Adipocyte (in vitro differentiated cells): Measurements from ENCODE around the gene OCEL1.

ENCODE experiments used
- DNase-seq: peaks from one replicate; pipeline ENCODE4 v3.0.0-alpha.2; 2015; ENCODE audit warnings: low read depth
- H3K27me3 ChIP-seq: replicated peaks from 2 replicates; pipeline ENCODE4 v1.7.0; 2013; ENCODE audit warnings: mild to moderate bottlenecking, low read length, moderate library complexity; ENCODE audit not compliant: control insufficient read depth, insufficient read depth
- H3K36me3 ChIP-seq: 2 replicates; pipeline ENCODE4 v1.7.0; 2013; ENCODE audit warnings: low read length, mild to moderate bottlenecking, moderate library complexity; ENCODE audit not compliant: control insufficient read depth, insufficient read depth, severe bottlenecking
- H3K4me1 ChIP-seq: 2 replicates; pipeline ENCODE4 v1.7.0; 2013; ENCODE audit warnings: mild to moderate bottlenecking, low read length, moderate library complexity; ENCODE audit not compliant: control insufficient read depth, insufficient read depth
- H3K4me3 ChIP-seq: 2 replicates; pipeline ENCODE4 v1.7.0; 2013; ENCODE audit warnings: mild to moderate bottlenecking, low read length, moderate library complexity
- H3K9ac ChIP-seq: 2 replicates; pipeline ENCODE4 v1.7.0; 2013; ENCODE audit warnings: mild to moderate bottlenecking, low read length, moderate library complexity
- H3K9me3 ChIP-seq: 2 replicates; pipeline ENCODE4 v1.7.0; 2013; ENCODE audit warnings: mild to moderate bottlenecking, low read length, moderate library complexity; ENCODE audit not compliant: control insufficient read depth

Gene OCEL1

DNA sequence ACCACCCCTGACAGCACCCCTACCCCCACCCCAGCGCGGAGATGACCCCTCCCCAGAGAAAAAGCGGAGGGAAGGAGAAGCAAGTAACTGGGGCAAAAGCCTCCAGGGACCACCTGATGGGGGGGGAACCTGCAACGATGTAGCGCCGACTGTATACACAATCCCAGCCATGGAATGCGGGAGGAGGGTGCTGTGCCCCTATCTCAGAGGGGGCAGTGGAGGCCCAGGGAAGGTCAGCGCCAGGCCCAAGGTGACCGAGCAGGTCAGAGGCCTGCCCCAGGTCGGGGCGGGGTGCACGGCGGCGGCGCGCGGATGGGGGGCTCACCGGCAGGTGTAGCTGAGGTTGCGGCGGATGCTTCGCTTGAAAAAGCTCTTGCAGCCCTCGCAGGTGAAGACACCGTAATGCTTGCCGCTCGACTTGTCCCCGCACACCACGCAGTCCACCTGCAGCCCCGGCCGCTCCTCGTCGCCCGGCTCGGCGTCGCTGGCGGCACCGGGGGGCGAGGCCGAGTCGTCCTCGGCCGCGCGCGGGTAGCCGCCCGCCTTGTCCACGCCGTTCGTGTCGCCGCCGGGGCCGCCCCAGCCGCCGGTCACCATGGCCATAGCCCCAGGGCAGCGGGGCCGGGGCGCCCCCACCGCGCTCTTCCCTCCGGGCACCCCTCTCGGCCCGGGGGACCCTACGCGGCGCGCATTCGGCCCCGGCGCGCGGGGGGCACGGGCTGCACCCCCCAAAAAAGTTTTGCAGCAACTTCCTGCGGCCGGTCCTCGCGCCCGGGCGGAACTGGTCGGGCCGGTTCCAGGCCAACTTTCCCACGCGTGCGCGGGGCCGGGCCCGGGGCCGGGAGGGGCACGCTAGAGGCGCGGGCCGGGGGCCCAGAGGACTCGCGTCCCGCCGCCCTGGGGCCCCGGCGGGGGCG, 18.9 kb downstream of the OCEL1 start:
- Histone ChIP-seq H3K4me3 (peak overlapping the region; percentile 96), H3K4me1 (peaks cover 54% of the 10 kb centered on the region), H3K9me3 (no peaks in the 10 kb centered on the region), H3K27me3 (no peaks in the 10 kb centered on the region), H3K36me3 (peaks cover 9% of the 10 kb centered on the region), H3K9ac (peak overlapping the region; percentile 96)
- peak; percentile 36 for DNase-seq

DNA sequence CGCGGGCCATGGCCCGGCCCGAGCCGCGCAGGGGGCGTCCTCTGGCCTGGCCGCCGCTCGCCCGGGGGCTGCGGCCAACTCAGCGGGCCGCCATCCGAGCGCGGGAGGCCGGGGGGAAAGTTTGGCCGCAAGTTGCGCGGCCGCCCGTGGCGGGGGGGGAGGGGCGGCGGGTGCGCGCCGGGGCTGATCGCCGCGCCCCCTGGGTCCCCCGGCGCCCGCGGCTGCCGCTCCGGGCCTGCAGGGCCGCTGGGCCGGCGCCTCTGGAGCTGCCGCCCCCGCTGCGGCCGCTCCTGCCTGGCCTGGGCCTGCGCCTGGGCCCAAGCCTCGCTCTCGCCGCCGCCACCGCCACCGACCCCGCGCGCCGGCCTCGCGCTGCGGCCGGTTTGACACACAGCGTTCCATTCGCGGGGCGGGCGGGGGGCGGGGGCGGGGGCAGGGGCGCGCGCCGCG, 19.5 kb downstream of the OCEL1 start, which contains the start of gene NR2F6:
NR2F6 (minus strand) TSS at position 385 of the 450 bp plus-strand sequence. CDS start 699 bp downstream, outside the sequence.
- H3K4me1 ChIP-seq: peaks cover 47% of the 10 kb centered on the region
- H3K9me3 ChIP-seq: no peaks in the 10 kb centered on the region
- peak within 1 kb of the TSS; percentile 96 for H3K9ac ChIP-seq
- peak within 1 kb of the TSS; percentile 96 for H3K4me3 ChIP-seq
- H3K36me3 ChIP-seq: peaks cover 3% of the 10 kb centered on the region
- no peaks in the 10 kb centered on the region for H3K27me3 ChIP-seq
- DNase-seq: no peak

DNA sequence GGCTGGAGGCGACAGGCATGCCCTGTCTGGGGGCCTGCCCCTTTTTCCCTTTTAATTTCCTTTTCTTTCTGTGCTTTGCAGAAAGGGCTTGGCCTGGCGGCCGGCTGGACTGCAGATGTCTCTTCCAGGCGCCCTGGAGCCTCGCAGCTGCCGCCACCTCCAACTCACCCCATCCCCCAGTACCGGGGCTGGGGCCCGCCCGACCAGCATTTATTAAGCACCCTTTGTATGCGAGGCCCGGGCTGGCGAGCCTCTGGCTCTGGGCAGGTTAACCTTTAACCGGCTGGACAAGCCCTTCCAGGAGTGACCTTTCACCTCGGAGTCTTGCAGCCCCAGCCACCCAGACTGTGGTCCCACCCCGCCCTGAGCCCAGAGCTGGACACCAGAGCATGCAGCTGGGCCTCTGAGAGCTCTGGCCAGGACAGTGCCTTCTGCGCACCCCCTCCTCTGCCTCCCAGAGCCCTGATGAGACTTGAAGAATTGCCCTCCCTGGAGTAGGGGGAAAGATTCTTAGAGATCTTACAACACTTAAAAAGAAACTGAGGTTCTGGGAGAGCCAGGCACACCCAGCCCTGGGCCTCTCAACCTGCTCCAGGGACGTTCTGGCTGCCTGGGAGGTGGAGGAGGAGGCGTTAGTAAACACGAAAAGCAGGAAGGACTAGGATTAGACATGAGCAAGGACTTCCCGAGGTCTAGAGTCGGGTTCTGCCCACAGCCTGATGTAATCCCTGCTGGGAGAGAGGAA, 20.8 kb downstream of the OCEL1 start:
- Histone ChIP-seq H3K9me3 (no peaks in the 10 kb centered on the region), H3K4me3 (peak overlapping the region; percentile 73), H3K27me3 (no peaks in the 10 kb centered on the region), H3K4me1 (peaks cover 40% of the 10 kb centered on the region), H3K36me3 (no peaks in the 10 kb centered on the region), H3K9ac (peak overlapping the region; percentile 85)
- peak; percentile 48 for DNase-seq

DNA sequence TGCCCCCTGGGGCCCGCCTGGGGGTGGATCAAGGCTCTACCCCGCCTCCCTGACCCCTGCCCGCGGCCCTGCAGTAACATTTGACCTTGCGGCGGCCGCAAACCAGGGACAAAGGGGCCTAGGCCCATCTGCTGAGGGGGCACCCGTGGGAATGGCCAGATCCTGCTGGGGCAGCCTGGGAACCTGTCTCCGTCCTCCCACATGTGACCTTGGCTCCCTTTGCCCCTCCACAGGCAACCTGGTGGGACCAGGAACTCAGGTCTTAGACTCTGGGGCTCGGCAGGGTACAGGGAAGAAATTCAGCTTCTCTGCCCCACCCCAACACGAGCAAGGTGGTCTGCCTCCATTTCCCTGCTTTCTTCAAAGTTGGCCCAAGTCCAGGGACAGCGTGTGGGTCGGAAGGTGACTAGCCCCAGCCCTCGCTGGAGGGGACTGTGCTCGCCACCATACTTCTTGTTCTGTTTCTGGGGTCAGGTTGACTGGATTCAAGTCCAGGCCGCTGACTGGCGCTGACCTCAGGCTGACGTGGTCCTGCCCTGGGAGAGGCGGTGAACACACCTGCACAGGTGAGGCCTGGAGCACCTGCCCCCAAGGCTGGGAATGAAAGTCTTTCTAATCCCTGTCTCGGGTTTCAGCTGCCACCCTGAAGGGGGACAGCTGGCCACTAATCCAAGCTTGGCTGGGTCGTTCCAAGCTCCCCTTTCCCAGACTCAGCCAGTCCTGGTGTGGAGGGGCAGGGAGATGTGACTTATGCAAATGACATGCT, 22.2 kb downstream of the OCEL1 start:
- no peaks in the 10 kb centered on the region for H3K27me3 ChIP-seq
- no peaks in the 10 kb centered on the region for H3K36me3 ChIP-seq
- H3K4me1 ChIP-seq: peaks cover 29% of the 10 kb centered on the region
- no peak for DNase-seq
- no peak overlapping the region for H3K4me3 ChIP-seq
- H3K9me3 ChIP-seq: no peaks in the 10 kb centered on the region
- H3K9ac ChIP-seq: no peak overlapping the region

DNA sequence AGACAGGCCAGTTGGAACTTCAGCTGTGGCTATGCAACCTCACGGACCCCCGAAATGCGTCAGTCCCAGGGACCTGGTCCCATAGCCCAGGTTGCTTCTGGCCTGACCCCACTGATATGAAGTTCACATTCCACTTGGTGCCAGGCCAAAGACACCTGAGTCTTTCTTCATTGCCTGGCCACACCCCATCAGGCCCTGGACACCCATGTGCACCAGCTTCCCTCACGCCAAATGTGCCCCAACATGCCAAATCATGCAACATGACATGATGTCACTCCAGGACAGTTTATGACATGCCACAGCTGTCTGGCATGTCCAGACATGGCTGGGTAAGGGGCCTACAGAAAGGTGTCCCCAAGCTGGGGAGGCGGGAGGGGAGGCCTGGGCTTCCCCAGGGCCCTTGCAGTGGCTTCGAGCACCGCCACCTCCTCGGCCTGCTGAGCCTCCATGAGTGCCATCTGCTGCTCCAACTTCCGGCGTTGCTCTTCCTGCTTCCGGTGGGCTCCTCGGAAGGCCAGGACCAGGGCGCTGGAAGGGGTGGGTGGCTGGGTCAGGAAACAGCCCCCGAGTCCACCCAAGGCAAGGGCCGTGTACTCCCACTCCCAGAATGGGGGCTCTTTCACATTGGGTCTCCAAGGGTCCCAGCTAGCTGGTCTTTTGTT, 24.0 kb downstream of the OCEL1 start:
- Histone ChIP-seq H3K9me3 (no peaks in the 10 kb centered on the region), H3K9ac (no peak overlapping the region)

DNA sequence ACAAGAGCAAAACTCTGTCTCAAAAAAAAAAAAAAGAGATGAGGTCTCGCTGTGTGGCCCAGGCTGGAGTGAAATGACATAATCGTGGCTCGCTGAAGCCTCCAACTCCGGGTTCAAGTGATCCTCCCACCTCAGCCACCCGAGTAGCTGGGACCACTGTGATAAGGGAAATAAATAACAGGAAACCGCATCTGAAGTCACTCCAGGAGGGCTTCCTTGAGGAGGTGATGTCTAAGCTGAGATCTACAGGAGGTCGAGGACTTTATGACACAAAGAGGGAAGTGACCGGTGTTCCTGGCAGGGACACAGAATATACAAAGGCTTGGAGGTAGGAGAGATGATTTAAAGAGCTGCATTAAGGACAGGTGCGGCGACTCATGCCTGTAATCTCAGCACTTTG, 28.6 kb downstream of the OCEL1 start:
- peaks cover 6% of the 10 kb centered on the region for H3K27me3 ChIP-seq
- peaks cover 11% of the 10 kb centered on the region for H3K9me3 ChIP-seq
- H3K9ac ChIP-seq: no peak overlapping the region
- DNase-seq: no peak
- H3K4me3 ChIP-seq: no peak overlapping the region
- no peaks in the 10 kb centered on the region for H3K36me3 ChIP-seq
- peaks cover 2% of the 10 kb centered on the region for H3K4me1 ChIP-seq

More for the DNA sequence above, 24.0 kb downstream of the OCEL1 start:
- Histone ChIP-seq H3K4me3 (no peak overlapping the region), H3K27me3 (no peaks in the 10 kb centered on the region), H3K36me3 (no peaks in the 10 kb centered on the region), H3K4me1 (peaks cover 26% of the 10 kb centered on the region)
- no peak for DNase-seq

DNA sequence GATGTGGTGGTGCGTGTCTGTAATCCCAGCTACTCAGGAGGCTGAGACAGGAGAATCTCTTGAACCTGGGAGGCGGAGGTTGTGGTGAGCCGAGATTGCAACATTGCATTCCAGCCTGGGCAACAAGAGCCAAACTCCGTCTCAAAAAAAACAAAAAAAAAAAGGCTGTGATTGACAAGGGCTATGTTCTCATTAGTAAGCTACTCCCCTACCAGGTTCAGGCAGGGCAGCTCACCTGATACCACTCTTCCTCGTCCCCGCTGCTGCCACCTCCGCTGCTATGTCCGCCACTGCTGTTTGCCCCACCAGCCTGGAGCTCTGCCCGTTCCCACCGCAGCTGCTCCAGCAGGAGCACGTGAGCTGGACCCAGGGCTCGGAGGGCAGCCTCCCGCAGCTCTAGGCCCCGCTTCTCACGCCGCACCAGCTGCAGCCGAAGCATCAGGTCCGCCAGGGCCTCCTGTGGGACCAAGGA, 29.2 kb downstream of the OCEL1 start:
- DNase-seq: no peak
- H3K27me3 ChIP-seq: peaks cover 6% of the 10 kb centered on the region
- peaks cover 2% of the 10 kb centered on the region for H3K4me1 ChIP-seq
- H3K4me3 ChIP-seq: no peak overlapping the region
- H3K36me3 ChIP-seq: no peaks in the 10 kb centered on the region
- H3K9me3 ChIP-seq: peaks cover 16% of the 10 kb centered on the region
- H3K9ac ChIP-seq: no peak overlapping the region

DNA sequence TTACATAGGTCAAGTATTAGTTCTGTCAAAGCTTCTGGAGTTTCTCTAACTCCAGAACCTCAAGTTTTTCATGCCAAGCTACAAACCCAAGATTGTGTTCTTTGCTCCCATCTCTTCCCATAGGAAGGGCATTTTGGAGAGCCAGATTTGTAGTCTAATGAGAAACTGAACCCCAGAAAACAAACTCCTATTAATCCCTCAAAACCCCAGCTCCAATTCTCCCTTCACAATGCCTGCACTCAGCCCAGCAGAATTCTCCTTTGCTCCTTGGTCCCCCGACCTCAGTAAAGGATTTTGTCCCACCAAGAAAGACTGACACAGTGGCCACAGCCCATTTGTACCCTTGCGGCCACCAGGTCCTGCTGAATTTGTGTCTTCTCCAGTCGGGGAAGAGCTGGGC, 30.1 kb downstream of the OCEL1 start:
- Histone ChIP-seq H3K4me1 (peaks cover 2% of the 10 kb centered on the region), H3K9me3 (peaks cover 23% of the 10 kb centered on the region)
- no peak for DNase-seq

DNA sequence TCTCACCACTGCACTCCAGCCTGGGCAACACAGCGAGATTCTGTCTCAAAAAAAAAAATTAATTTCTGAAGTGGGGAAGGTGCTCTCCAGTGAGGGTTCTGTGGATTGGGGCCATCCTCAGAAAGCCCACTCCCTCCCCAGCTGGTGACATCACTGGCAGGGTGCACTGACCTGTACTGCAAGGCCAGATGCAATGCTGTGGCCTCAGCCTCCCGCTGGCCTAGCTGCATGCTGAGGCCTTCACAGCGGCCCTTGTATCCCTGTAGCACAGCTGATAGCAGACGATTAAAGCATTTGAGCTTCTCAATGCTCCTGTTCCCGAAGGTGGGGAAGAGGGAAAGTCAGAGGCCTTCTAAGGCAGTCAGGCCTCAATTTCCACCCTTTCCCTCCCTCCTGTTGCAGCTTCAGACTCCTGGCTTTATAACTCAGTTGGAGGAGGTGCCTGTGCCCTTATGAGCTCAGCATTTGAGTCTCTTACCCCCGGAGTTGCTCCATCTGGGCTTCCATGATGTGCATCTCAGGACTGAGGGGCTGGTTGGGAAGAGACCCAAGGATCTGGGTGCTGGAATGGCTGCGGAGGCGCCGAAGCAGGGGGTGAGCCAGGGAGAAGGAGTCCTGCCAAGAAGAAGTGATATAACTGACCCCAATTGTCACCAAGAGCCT, 33.2 kb downstream of the OCEL1 start:
- peaks cover 2% of the 10 kb centered on the region for H3K4me1 ChIP-seq
- no peaks in the 10 kb centered on the region for H3K36me3 ChIP-seq
- DNase-seq: no peak
- H3K4me3 ChIP-seq: no peak overlapping the region
- no peak overlapping the region for H3K9ac ChIP-seq
- peaks cover 6% of the 10 kb centered on the region for H3K27me3 ChIP-seq
- H3K9me3 ChIP-seq: peaks cover 23% of the 10 kb centered on the region

More for the DNA sequence above, 30.1 kb downstream of the OCEL1 start:
- no peak overlapping the region for H3K9ac ChIP-seq
- H3K36me3 ChIP-seq: no peaks in the 10 kb centered on the region
- H3K27me3 ChIP-seq: peaks cover 6% of the 10 kb centered on the region
- no peak overlapping the region for H3K4me3 ChIP-seq

DNA sequence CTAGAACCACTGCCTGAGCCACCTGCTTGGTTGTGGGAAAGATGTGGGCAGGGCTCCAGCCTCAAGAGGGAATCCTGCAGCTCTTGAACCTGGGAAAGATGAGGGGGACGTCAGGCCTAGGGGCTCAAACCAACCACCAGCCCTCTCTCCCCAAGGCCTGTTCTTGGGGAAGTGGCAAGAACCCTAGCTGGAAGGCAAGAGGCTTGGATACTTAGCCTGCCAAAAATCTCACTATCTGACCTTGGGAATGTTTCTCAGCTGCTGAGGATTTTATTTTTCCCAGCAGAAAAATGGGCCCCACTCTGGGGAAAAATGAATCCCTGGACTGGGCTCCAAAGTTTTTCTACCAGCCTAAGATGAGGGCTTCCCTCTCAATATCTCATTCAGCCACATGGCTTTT, 33.9 kb downstream of the OCEL1 start:
- H3K27me3 ChIP-seq: peaks cover 6% of the 10 kb centered on the region
- H3K36me3 ChIP-seq: no peaks in the 10 kb centered on the region
- no peak overlapping the region for H3K9ac ChIP-seq
- peaks cover 23% of the 10 kb centered on the region for H3K9me3 ChIP-seq
- peaks cover 2% of the 10 kb centered on the region for H3K4me1 ChIP-seq
- H3K4me3 ChIP-seq: no peak overlapping the region
- DNase-seq: no peak
